ENCODE data around the gene OMG.

GRCh38 chr17:31321481-31321880, 24.4 kb upstream of the OMG start, which contains the start of gene EVI2A:
- peak in 1 of 4 donors; percentile 60 for TF ChIP-seq POLR2A (IDR thresholded peaks at IDR 0.05)
- no peak for TF ChIP-seq CTCF (IDR thresholded peaks at IDR 0.05)
